K562 (cell line): Measurements from ENCODE around the gene MIS18A. TPM values are rescaled to one million over a fixed set of nuclear protein-coding genes. Genes with fewer than 3 reads are reported as not detected.

Experiments used
- BRD4 ChIP-seq: fragments of 200-600 bp; sonication (generic); IDR thresholded peaks from 2 replicates; pipeline ENCODE4 v1.6.1; 2017; ENCODE audit warnings: inconsistent platforms
- CBFB ChIP-seq: sonication (generic); formaldehyde crosslinking; IDR thresholded peaks from 2 replicates; pipeline ENCODE4 v1.4.0; 2020; ENCODE audit warnings: mild to moderate bottlenecking, missing genetic modification reagents
- CHAMP1 ChIP-seq: fragments of 450-650 bp; IDR thresholded peaks from 2 replicates; pipeline ENCODE4 v1.6.1; 2016; ENCODE audit warnings: mild to moderate bottlenecking
- EHMT2 ChIP-seq: fragments of 450-650 bp; IDR thresholded peaks from 2 replicates; pipeline ENCODE4 v1.6.1; 2018; ENCODE audit warnings: antibody characterized with exemption
- EP300 ChIP-seq: IDR thresholded peaks from 2 replicates; pipeline ENCODE4 v1.6.1; 2012; ENCODE audit warnings: low read length, improper control_type of control experiment
- HDAC3 ChIP-seq: fragments of 450-650 bp; IDR thresholded peaks from 2 replicates; pipeline ENCODE4 v1.6.1; 2018; ENCODE audit warnings: borderline replicate concordance, mild to moderate bottlenecking, moderate library complexity; ENCODE audit not compliant: partially characterized antibody
- HMGN3 ChIP-seq: IDR thresholded peaks from 2 replicates; pipeline ENCODE4 v1.6.1; 2011; ENCODE audit warnings: borderline replicate concordance, low read depth, mild to moderate bottlenecking, mixed read lengths, low read length; ENCODE audit not compliant: insufficient read length; ENCODE audit errors: extremely low read depth
- NEUROD1 ChIP-seq: fragments of 150-350 bp; IDR thresholded peaks from 2 replicates; pipeline ENCODE4 v1.6.1; 2014; ENCODE audit warnings: borderline replicate concordance, low read length, low read depth; ENCODE audit not compliant: partially characterized antibody
- NR4A1 ChIP-seq, 2 experiments: fragments of 250-450 bp in 1 of 2; fragments of 450-650 bp in 1 of 2; sonication (Bioruptor Pico) in 1 of 2; IDR thresholded peaks; 2 replicates each; pipeline versions ENCODE4 v1.4.0 to v1.6.1; 2016 to 2020; ENCODE audit warnings: mild to moderate bottlenecking in 2 of 2, missing compliant biosample characterization in 1 of 2, missing genetic modification characterization in 1 of 2, moderate library complexity in 1 of 2
- NUFIP1 ChIP-seq: fragments of 450-650 bp; IDR thresholded peaks from 2 replicates; pipeline ENCODE4 v1.6.1; 2018; ENCODE audit not compliant: partially characterized antibody
- RBM22 ChIP-seq: fragments of 200-400 bp; formaldehyde crosslinking; IDR thresholded peaks from 2 replicates; pipeline ENCODE4 v1.6.1; 2018; ENCODE audit warnings: low read length, low read depth; ENCODE audit not compliant: poor library complexity, severe bottlenecking
- RNF2 ChIP-seq: sonication (generic); IDR thresholded peaks from 2 replicates; pipeline ENCODE4 v1.6.1; 2016
- SMAD1 ChIP-seq: fragments of 150-350 bp; IDR thresholded peaks from 2 replicates; pipeline ENCODE4 v1.6.1; 2014; ENCODE audit warnings: low read length, low read depth; ENCODE audit not compliant: partially characterized antibody
- SMAD2 ChIP-seq: fragments of 150-350 bp; IDR thresholded peaks from 2 replicates; pipeline ENCODE4 v1.6.1; 2014; ENCODE audit warnings: low read depth, mild to moderate bottlenecking, low read length
- SNIP1 ChIP-seq: fragments of 450-650 bp; IDR thresholded peaks from 2 replicates; pipeline ENCODE4 v1.7.1; 2017; ENCODE audit warnings: low read depth, mild to moderate bottlenecking
- SPI1 ChIP-seq: IDR thresholded peaks from 2 replicates; pipeline ENCODE4 v1.6.1; 2011; ENCODE audit warnings: low read depth, low read length, control low read depth, borderline replicate concordance
- TSC22D4 ChIP-seq: fragments of 450-650 bp; IDR thresholded peaks from 2 replicates; pipeline ENCODE4 v1.6.1; 2016; ENCODE audit warnings: missing genetic modification characterization, missing biosample characterization, control low read depth
- USF2 ChIP-seq: sonication (generic); formaldehyde crosslinking; IDR thresholded peaks from 2 replicates; pipeline ENCODE4 v1.5.0; 2020; ENCODE audit warnings: missing genetic modification reagents
- ZBED1 ChIP-seq: IDR thresholded peaks from 2 replicates; pipeline ENCODE4 v1.6.1; 2014
- ZFP36 ChIP-seq: fragments of 150-350 bp; IDR thresholded peaks from 2 replicates; pipeline ENCODE4 v1.6.1; 2018; ENCODE audit warnings: low read length, low read depth; ENCODE audit not compliant: partially characterized antibody
- ZNF324 ChIP-seq: fragments of 250-450 bp; sonication (Bioruptor Pico); IDR thresholded peaks from 2 replicates; pipeline ENCODE4 v1.4.0; 2020; ENCODE audit warnings: mild to moderate bottlenecking
- ZNF431 ChIP-seq: sonication (generic); formaldehyde crosslinking; IDR thresholded peaks from 2 replicates; pipeline ENCODE4 v1.8.0; 2022; ENCODE audit warnings: mild to moderate bottlenecking, missing genetic modification reagents
- ZNF445 ChIP-seq: fragments of 250-450 bp; sonication (Bioruptor Pico); IDR thresholded peaks from 2 replicates; pipeline ENCODE4 v1.4.0; 2020; ENCODE audit warnings: low read depth, mild to moderate bottlenecking, moderate library complexity
- polyA plus RNA-seq, 8 experiments: library from polyadenylated mRNA; depleted of rRNA in 4 of 8; stranded (reverse) in 5 of 8; unstranded in 3 of 8; fragments of >200 nt; fragmentation: Nextera tagmentation in 2 of 8; fragmentation: Illumina TruSeq in 1 of 8; extraction: Ambion mirVana in 2 of 8; extraction: Trizol in 1 of 8; gene quantifications; 2 replicates each; pipeline versions ENCODE4 v1.2.1 to v1.2.3, GENCODE V29; 2011 to 2014; ENCODE audit warnings: inconsistent platforms in 1 of 8, missing spikeins in 1 of 8
- total RNA-seq, 7 experiments: library from RNA; depleted of rRNA in 6 of 7; stranded (reverse); fragments of >200 nt in 6 of 7; fragmentation: Illumina TruSeq in 2 of 7; extraction: Trizol in 2 of 7; gene quantifications; 2 replicates each; pipeline versions ENCODE4 v1.2.1 to v1.2.3, GENCODE V29; 2011 to 2021; ENCODE audit warnings: low replicate concordance in 1 of 7

MIS18A gene
- total and polyA plus RNA-seq, 9 of the 15 experiments (the other 6 are each of a cell fraction or from before 2014, with no cell fraction given), result 17.7 to 75.3 (median 60.3) TPM

- TF ChIP-seq EP300, result peak; percentile 2; the same call in 1 of the 2 replicates
- TF ChIP-seq RBM22, result no peak
- no peak for TF ChIP-seq TSC22D4 (tag)
- no peak for TF ChIP-seq BRD4
- TF ChIP-seq SPI1, result no peak
- TF ChIP-seq SMAD1, result no peak
- no peak for TF ChIP-seq NUFIP1
- TF ChIP-seq SNIP1, result no peak
- no peak for TF ChIP-seq ZNF445 (CRISPR knock-in tag)
- TF ChIP-seq EHMT2, result peak; percentile 51; the same call in 1 of the 2 replicates
- TF ChIP-seq ZNF324 (CRISPR knock-in tag), result no peak
- peak; percentile 79 for TF ChIP-seq NEUROD1
- TF ChIP-seq NR4A1 (CRISPR knock-in tag; IDR thresholded peaks at IDR 0.05), result no peak
- 0 out of 2 replicates have a peak, but pooled peaks have one; percentile 20 for TF ChIP-seq NR4A1 (tag; IDR thresholded peaks at IDR 0.05)
- no peak; the same call in 1 of the 2 replicates for TF ChIP-seq CBFB (CRISPR knock-in tag)
- TF ChIP-seq RNF2, result peak; percentile 84; the same call in 1 of the 2 replicates
- TF ChIP-seq SMAD2, result no peak
- no peak for TF ChIP-seq CHAMP1
- no peak for TF ChIP-seq ZBED1
- peak; percentile 20 for TF ChIP-seq ZFP36
- TF ChIP-seq HDAC3, result no peak
- peak; percentile 67 for TF ChIP-seq HMGN3
- TF ChIP-seq ZNF431 (CRISPR knock-in tag), result peak; percentile 48; the same call in 1 of the 2 replicates
- TF ChIP-seq USF2 (CRISPR knock-in tag), result no peak
Observed at GRCh38 chr21:32278518-32279376, at the start of gene MIS18A (continued).
